HepG2 (cell line): ENCODE data around the gene NME9. TPM values are rescaled to one million over a fixed set of nuclear protein-coding genes. Genes with fewer than 3 reads are reported as not detected.

Experiments used
- AGO2 ChIP-seq: fragments of 200-400 bp; formaldehyde crosslinking; optimal IDR thresholded peaks from 2 replicates; pipeline ENCODE3; 2017; ENCODE audit warnings: mild to moderate bottlenecking, low read depth, low read length, moderate library complexity
- ATAD3A ChIP-seq: sonication (generic); formaldehyde crosslinking; IDR thresholded peaks from 2 replicates; pipeline ENCODE4 v1.4.0; 2020; ENCODE audit warnings: missing genetic modification reagents
- ERF ChIP-seq: IDR thresholded peaks from 2 replicates; pipeline ENCODE4 v1.6.1; 2018; ENCODE audit warnings: missing biosample characterization, missing genetic modification reagents
- FOXP4 ChIP-seq: sonication (generic); formaldehyde crosslinking; IDR thresholded peaks from 2 replicates; pipeline ENCODE4 v1.4.0; 2020; ENCODE audit warnings: missing genetic modification reagents
- HNF4A ChIP-seq: sonication (generic); formaldehyde crosslinking; IDR thresholded peaks from 2 replicates; pipeline ENCODE4 v1.4.0; 2020; ENCODE audit warnings: missing genetic modification reagents
- HOXA3 ChIP-seq: sonication (generic); formaldehyde crosslinking; IDR thresholded peaks from 2 replicates; pipeline ENCODE4 v1.5.0; 2020; ENCODE audit warnings: missing genetic modification reagents
- IKZF1 ChIP-seq: fragments of 450-650 bp; IDR thresholded peaks from 2 replicates; pipeline ENCODE4 v1.7.1; 2016
- JARID2 ChIP-seq: sonication (generic); formaldehyde crosslinking; IDR thresholded peaks from 2 replicates; pipeline ENCODE4 v1.8.1; 2023; ENCODE audit warnings: missing genetic modification reagents, inconsistent platforms; ENCODE audit not compliant: insufficient replicate concordance
- MED1 ChIP-seq: sonication (generic); formaldehyde crosslinking; IDR thresholded peaks from 2 replicates; pipeline ENCODE4 v1.4.0; 2020; ENCODE audit warnings: missing genetic modification reagents
- MEIS1 ChIP-seq: sonication (generic); formaldehyde crosslinking; IDR thresholded peaks from 2 replicates; pipeline ENCODE4 v1.9.0; 2021; ENCODE audit warnings: mild to moderate bottlenecking, missing genetic modification reagents, moderate library complexity, borderline replicate concordance
- PPARG ChIP-seq: conservative IDR thresholded peaks from 2 replicates; pipeline ENCODE4 v1.6.1; 2016; ENCODE audit warnings: missing biosample characterization, missing genetic modification reagents
- SETDB1 ChIP-seq: sonication (generic); formaldehyde crosslinking; IDR thresholded peaks from 2 replicates; pipeline ENCODE4 v1.5.1; 2020; ENCODE audit warnings: missing genetic modification reagents, mild to moderate bottlenecking, borderline replicate concordance
- SOX6 ChIP-seq, 2 experiments: fragments of 450-650 bp in 1 of 2; sonication (generic) in 1 of 2; formaldehyde crosslinking in 1 of 2; IDR thresholded peaks; 2 replicates each; pipeline versions ENCODE4 v1.4.0 to v1.6.1; 2017 to 2020; ENCODE audit warnings: antibody characterized with exemption in 1 of 2, mild to moderate bottlenecking in 1 of 2, missing genetic modification reagents in 1 of 2
- TFAP4 ChIP-seq: sonication (generic); IDR thresholded peaks from 2 replicates; pipeline ENCODE4 v1.6.1; 2016; ENCODE audit warnings: low read depth, borderline replicate concordance
- TFE3 ChIP-seq: IDR thresholded peaks from 2 replicates; pipeline ENCODE4 v1.6.1; 2016
- ZNF251 ChIP-seq: sonication (generic); formaldehyde crosslinking; IDR thresholded peaks from 2 replicates; pipeline ENCODE4 v1.9.0; 2021; ENCODE audit warnings: mild to moderate bottlenecking, missing genetic modification reagents
- ZNF460 ChIP-seq: sonication (generic); formaldehyde crosslinking; IDR thresholded peaks from 2 replicates; pipeline ENCODE4 v1.5.1; 2020; ENCODE audit warnings: missing genetic modification reagents, mild to moderate bottlenecking, borderline replicate concordance
- polyA plus RNA-seq, 8 experiments: library from polyadenylated mRNA; depleted of rRNA in 3 of 8; stranded (reverse) in 7 of 8; unstranded in 1 of 8; fragments of >200 nt; fragmentation: Illumina TruSeq in 4 of 8; extraction: Trizol in 4 of 8; gene quantifications; 2 replicates each; pipeline versions ENCODE4 v1.2.1 to v1.2.3, GENCODE V29; 2011 to 2016; ENCODE audit warnings: low read depth in 4 of 8, missing spikeins in 1 of 8, mixed read lengths in 1 of 8; ENCODE audit not compliant: insufficient read depth in 1 of 8
- total RNA-seq, 5 experiments: library from RNA; depleted of rRNA; stranded (reverse); fragments of >200 nt; fragmentation: Illumina TruSeq; extraction: Trizol; gene quantifications; 2 replicates each; pipeline ENCODE4 v1.2.3, GENCODE V29; 2016; ENCODE audit warnings: low read depth in 1 of 5
- TF ChIP-seq, protein P1 (sequence below): sonication (generic); formaldehyde crosslinking; IDR thresholded peaks from 2 replicates; pipeline ENCODE4 v1.8.1; 2022; ENCODE audit warnings: low read depth, mild to moderate bottlenecking, missing genetic modification reagents

NME9 gene
- total and polyA plus RNA-seq, 2 of the 13 experiments (the other 11 are each of a cell fraction or from before 2014, with no cell fraction given): not detected

- TF ChIP-seq MED1: no peak
- no peak for TF ChIP-seq AGO2
- TF ChIP-seq HNF4A (CRISPR knock-in tag): 0 out of 2 replicates have a peak, but pooled peaks have one; percentile 13
- no peak for TF ChIP-seq HOXA3 (CRISPR knock-in tag)
- peak; percentile 38; the same call in 1 of the 2 replicates for TF ChIP-seq TFE3 (CRISPR knock-in tag)
- TF ChIP-seq ZNF460 (CRISPR knock-in tag): no peak
- no peak for TF ChIP-seq MEIS1 (CRISPR knock-in tag)
- TF ChIP-seq ATAD3A (CRISPR knock-in tag): no peak
- no peak for TF ChIP-seq SETDB1 (CRISPR knock-in tag)
- TF ChIP-seq PPARG (CRISPR knock-in tag): no peak
- TF ChIP-seq FOXP4: 0 out of 2 replicates have a peak, but pooled peaks have one; percentile 18
- no peak for TF ChIP-seq ZNF251
- peak; percentile 64; the same call in 1 of the 2 replicates for TF ChIP-seq TFAP4
- TF ChIP-seq IKZF1: no peak
- no peak for TF ChIP-seq ERF (CRISPR knock-in tag)
- TF ChIP-seq, protein P1, sequence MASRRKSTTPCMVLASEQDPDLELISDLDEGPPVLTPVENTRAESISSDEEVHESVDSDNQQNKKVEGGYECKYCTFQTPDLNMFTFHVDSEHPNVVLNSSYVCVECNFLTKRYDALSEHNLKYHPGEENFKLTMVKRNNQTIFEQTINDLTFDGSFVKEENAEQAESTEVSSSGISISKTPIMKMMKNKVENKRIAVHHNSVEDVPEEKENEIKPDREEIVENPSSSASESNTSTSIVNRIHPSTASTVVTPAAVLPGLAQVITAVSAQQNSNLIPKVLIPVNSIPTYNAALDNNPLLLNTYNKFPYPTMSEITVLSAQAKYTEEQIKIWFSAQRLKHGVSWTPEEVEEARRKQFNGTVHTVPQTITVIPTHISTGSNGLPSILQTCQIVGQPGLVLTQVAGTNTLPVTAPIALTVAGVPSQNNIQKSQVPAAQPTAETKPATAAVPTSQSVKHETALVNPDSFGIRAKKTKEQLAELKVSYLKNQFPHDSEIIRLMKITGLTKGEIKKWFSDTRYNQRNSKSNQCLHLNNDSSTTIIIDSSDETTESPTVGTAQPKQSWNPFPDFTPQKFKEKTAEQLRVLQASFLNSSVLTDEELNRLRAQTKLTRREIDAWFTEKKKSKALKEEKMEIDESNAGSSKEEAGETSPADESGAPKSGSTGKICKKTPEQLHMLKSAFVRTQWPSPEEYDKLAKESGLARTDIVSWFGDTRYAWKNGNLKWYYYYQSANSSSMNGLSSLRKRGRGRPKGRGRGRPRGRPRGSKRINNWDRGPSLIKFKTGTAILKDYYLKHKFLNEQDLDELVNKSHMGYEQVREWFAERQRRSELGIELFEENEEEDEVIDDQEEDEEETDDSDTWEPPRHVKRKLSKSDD (CRISPR knock-in tag): peak; percentile 55; the same call in 1 of the 2 replicates
- TF ChIP-seq SOX6 (IDR thresholded peaks at IDR 0.05): no peak
- TF ChIP-seq SOX6 (CRISPR knock-in tag; IDR thresholded peaks at IDR 0.05): peak; percentile 41; the same call in 1 of the 2 replicates
- no peak for TF ChIP-seq JARID2 (CRISPR knock-in tag)
Observed at GRCh38 chr3:138359919-138360868, 30.5 kb upstream of the NME9 start (continued).
